Activated CD4-positive, alpha-beta T cell treated with anti-CD3 and anti-CD28 coated beads for 24 hours (primary cell): ENCODE data around the gene TPRA1.
"Not testable (repeated sequence)": the region's sequence is repeated elsewhere in the genome, so short reads cannot be mapped to it uniquely, and the experiment has no call there.

Source experiments
- DNase-seq, 2 donors: peaks; one replicate each; pipeline ENCODE4 v3.0.0-alpha.2; 2020; ENCODE audit warnings: low read depth in 2 of 2

The TPRA1 gene

DNA sequence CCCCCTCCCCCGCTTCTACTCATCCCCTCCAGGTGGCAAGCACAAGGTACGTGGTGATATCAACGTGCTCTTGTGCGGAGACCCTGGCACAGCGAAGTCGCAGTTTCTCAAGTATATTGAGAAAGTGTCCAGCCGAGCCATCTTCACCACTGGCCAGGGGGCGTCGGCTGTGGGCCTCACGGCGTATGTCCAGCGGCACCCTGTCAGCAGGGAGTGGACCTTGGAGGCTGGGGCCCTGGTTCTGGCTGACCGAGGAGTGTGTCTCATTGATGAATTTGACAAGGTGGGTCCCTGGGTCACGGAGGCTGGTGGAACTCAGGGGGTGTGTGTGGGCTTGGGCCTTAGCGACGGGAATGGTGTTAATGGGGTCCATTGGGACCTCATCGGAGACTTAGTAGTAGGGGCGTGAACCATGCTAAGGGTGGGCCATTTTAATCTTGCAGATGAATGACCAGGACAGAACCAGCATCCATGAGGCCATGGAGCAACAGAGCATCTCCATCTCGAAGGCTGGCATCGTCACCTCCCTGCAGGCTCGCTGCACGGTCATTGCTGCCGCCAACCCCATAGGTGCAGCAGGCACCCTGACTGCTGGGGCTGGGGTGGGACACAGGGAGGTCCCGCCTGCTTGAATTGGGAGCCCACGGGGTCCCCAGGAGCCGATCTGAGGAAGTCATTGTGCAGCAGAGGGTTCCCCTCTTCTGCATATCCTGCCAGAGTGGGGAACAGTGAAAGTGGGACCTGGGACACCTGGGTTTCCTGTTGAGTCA is 26.5 kb upstream of the TPRA1 start:
- no peak for DNase-seq

DNA sequence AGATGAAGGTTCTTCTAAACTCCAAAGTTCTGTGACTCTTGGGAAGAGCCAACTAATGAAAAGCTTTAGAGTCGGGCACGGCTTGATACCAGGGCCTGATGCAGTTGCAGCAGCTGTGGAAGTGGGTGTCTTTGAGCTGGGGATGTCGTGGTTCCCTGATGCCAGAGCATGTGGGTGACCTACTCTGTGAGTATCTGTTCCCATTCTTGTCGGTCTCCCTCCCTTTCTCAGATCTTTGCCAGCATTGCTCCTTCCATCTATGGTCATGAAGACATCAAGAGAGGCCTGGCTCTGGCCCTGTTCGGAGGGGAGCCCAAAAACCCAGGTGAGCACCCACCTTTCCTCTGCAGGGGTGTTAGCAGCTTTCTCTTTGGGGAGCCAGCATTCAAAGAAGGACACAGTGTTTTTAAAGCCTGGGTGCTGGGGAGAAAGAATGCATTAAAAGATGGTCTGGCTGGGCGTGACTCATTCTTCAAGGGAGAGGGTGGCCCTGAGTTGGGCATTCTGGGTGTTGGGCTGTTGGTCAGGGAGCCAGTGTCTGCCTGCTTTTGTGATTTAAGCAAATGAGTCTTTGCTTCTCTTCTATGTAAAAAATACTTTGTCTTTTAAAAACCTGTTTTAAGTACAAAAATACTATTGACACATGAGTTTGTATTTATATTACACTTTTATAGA is 25.2 kb upstream of the TPRA1 start:
- no peak for DNase-seq

DNA sequence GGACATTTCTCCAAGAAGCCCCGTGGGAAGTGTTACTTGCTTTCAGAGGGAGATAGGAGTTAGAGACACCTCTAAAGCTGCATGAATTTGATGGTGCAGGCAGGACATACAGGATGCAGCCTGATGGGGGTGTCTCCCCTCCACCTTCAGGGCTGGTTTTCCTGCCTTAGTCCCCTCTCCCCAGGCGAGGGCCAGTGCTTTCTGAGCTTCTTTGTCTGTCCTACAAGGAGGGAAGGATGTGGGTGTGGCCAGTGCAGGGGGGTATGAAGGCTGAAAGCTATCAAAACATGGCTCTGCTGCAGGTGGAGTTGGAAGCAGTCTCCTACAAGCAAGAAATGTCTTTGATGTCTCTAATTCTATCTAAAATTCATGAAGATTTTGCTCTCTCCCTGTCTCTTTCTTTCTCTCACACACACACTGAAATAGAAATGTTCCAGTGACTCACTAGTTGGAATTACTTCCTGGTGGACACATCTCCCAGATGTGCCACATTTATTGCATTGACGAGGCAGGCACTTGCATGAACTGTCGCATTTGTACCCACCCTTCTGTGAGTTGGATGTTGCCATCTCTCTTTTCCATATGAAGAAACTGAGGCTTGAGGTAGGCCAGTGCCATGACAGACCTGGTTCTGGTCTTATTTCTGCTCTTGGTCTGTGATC is 24.5 kb upstream of the TPRA1 start:
- DNase-seq = no peak

DNA sequence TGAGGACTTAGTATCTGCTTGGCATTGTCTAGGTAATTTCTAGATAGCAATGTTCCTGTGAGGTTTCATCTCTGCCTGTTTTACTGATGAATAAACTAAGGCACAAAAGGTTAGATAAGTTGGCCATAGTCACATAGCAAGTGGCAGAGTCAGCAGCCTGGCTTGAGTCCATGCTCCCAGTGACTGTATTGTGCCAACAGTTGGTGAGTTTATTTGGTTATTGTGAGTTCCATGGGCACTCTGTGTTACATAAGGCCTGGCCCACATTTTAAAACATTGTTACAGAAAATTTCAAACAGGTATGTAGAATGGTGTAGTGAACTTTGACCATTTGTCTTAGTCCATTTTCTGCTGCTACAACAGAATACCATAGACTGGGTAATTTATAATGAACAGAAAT is 22.9 kb upstream of the TPRA1 start:
- DNase-seq = no peak

DNA sequence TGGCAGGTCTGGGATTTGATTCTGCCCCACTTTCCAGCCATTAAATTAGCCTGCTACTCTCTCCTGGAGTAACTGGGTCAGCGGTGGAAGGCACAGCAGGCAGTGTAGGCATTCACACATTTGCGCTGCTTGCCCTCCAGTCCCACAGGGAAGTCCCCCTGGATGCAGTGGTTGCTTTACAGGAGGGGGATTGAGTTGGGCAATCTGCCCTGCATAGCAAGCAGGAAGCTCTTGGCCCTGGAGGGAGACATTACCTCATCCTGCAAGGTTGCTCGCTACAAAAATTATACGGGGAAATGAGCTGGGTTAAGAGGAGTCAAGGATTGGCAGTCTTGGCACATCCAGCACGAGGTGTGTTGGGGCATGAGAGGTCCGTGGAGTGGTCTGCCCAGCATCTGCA is 22.4 kb upstream of the TPRA1 start:
- no peak for DNase-seq

DNA sequence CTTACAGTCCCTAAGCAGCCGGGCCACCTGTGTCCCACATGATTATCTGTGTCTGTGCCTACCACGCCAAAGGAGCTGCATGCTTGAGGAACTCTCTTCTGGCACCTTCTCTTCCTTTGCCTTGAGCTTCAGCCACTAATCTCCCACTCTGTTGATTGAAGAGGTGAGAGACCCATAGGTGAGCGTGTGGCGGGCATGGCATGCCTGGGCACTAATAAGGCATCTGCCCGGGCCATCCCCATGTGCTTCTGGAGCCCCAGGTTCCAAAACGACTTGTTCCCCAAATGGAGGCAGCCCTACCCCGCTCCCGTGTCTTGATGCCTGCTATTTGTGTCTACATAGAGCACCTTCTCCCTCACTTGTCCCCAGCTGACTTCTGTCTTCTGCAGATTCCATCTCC is 20.7 kb upstream of the TPRA1 start:
- DNase-seq = no peak

DNA sequence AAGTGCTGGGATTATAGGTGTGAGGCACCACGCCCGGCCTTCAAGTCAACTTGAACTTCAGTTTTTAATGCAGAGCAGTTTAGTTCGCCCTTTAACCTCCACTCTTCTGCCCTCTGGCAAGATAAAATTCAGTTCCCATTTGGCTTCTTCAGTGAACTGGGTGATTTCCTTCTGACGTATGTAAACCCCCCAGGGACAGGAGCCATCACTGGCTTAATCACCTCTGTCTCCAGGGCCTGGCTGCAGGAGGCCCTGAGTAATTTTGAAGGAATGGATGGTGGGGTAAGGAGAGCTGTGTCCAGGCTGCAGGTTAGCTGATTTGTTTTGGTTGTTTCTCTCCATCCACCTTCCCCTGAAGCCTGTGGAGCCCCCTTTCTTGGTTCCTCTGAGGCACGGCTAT is 19.6 kb upstream of the TPRA1 start:
- no peak for DNase-seq

DNA sequence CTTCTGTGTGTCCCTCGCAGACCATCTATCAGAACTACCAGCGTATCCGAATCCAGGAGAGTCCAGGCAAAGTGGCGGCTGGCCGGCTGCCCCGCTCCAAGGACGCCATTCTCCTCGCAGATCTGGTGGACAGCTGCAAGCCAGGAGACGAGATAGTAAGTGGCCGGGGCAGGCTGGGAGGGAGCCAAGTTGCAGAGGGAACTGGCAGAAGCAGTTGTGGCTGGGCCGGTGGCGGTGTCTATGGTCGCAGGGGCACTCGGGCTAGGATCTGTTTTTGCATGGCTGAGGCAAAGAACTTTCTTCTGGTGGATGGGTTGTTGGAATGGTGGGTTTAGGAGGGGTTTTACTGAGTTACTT is 17.8 kb upstream of the TPRA1 start:
- no peak for DNase-seq

DNA sequence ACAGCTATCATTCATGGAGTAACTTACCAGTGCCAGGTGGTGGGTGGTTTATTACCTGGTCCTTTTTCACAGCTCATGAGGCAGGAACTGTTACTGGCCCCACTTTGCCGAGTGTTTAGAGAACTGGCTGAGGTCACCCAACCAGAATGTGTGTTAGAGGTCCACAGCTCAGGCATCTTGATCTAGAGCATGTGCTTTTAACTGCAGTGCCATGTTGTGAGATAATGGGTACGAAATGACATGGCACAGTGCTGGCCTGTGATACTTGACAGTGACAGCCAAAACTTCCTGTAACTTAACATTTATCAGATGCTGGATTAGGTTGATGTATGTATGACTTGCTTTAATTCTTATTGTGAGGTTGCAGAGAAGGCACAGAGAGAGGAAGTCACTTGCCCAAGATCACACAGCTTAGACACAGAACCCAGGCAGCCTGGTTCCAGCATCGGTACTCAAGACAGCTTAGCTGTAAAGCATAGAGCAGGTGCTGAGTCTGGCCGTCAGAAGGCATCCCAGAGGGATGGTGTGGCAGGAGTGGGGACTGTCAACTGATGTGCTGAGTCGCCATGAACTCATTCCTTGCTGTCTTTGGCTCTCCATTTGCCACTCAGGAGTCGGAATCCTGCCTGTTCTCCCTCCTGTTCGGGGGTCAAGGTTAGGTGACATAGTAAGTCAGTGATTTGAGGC is 17.3 kb upstream of the TPRA1 start:
- DNase-seq = no peak

DNA sequence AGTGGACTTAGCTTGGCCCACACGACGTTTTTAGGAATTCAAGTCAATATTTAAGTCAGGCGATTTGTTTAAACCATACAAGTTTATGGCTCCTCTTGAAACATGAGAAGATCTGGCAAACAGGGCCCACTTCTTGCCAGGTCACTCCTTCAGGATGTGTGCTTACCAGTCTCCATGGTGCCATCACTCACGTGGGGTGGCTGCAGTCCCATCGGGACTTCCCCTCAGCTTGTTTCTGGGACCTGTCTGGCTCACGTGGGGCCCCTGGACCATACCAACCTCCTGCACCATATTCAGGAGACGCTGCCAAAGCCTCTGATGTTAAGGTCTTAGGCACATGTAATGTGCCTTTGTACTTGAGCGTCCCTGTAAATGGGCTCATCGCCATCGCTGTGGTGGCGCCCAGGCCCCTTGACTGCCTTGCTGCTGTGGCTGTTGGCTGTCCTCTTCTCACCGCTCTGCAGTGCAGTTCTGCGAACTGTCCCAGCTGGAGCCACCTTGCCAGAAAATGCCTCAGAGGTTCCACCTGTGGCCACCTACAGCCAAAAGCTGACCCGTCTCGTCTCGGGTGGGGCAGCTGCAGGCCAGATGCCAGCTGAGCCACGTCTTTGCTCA is 16.6 kb upstream of the TPRA1 start:
- DNase-seq = no peak

DNA sequence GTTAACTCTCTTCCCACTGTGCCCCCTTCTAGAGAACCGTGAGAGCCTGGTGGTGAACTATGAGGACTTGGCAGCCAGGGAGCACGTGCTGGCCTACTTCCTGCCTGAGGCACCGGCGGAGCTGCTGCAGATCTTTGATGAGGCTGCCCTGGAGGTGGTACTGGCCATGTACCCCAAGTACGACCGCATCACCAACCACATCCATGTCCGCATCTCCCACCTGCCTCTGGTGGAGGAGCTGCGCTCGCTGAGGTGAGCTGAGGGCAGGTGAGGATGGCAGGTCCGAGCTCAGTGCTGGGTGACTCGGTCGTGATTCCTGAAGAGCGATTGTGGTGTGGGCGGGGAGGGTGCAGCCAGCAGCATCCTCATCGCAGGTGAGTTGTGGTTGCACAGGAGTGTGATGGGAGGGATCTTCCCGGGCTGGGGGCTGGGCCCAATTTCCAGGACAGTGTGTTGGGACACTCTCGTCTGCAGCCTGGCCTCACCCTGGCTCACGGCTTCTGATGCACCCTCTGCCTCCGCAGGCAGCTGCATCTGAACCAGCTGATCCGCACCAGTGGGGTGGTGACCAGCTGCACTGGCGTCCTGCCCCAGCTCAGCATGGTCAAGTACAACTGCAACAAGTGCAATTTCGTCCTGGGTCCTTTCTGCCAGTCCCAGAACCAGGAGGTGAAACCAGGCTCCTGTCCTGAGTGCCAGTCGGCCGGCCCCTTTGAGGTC is 15.7 kb upstream of the TPRA1 start:
- DNase-seq = no peak

DNA sequence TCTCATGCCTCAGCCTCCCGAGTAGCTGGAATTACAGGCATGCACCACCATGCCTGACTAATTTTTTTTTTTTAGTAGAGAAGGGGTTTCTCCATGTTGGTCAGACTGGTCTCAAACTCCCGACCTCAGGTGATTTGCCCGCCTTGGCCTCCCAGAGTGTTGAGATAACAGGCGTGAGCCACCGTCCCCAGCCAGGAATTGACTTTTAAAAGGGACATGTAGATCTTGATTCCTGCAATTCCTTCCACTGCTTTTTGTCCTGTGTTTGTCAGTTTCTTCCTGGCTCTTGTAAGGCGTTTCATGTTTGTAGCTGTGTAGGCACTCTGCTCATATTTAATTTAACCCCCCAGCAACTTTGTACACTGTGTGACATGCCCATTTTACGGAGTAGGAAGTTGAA is 15.0 kb upstream of the TPRA1 start:
- DNase-seq = not testable (repeated sequence)

DNA sequence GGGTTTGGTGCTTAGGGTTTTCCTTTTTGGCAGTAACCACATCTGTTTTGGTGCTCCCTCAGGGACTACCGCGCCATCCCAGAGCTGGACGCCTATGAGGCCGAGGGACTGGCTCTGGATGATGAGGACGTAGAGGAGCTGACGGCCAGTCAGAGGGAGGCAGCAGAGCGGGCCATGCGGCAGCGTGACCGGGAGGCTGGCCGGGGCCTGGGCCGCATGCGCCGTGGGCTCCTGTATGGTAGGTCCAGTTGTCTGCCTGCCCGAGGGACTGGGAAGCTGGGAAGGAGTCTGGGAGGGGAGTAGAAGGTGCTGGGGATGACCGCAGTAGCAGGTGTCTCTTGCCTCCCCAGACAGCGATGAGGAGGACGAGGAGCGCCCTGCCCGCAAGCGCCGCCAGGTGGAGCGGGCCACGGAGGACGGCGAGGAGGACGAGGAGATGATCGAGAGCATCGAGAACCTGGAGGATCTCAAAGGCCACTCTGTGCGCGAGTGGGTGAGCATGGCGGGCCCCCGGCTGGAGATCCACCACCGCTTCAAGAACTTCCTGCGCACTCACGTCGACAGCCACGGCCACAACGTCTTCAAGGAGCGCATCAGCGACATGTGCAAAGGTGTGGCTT is 14.1 kb upstream of the TPRA1 start:
- no peak for DNase-seq

DNA sequence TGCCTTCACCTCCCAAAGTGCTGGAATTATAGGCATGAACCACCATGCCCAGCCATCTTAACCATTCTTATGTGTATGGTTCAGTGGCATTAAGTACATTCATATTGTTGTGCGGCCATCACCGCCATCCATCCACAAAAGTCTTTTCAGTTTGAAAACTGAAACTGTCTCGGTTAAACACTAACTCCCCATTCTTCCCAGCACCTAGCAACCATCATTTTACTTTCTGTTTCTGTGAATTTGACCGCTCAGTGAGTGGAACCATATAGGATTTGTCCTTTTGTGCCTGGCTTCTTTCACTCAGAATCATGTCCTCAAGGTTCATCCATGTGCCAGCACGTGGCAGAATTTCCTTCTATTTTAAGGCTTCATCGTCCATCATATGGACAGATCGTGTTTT is 13.5 kb upstream of the TPRA1 start:
- no peak for DNase-seq

DNA sequence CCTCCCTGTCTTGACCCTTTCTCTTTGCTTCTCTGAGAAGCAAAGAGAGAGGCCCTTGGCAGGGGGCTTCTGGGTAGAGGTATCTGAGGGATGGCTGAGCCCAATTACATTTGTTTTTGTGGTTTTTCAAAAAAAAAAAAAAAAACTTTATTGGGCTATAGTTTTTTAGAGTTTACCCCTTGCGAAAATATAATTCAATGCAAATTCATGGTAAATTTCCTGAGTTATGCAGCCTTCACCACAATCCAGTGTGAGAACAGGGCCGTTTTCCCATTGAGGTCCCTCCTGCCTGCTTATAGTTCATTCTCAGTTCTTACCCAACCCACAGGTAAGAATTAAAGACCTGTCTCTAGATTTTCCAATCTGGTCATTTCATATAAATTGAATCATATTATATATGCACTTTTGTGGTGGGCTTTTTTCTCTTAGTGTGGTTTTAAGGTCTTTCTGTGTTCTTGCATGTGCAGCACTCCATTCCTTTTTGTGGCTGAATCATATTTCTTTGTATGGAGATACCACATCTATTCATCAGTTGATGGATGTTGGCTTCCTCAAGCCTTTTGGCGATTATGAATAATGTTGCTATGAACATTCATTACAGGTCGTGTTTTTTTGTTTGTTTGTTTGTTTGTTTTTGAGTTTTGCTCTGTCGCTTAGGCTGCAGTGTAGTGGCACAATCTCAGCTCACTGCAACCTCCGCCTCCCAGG is 10.4 kb upstream of the TPRA1 start:
- no peak for DNase-seq

DNA sequence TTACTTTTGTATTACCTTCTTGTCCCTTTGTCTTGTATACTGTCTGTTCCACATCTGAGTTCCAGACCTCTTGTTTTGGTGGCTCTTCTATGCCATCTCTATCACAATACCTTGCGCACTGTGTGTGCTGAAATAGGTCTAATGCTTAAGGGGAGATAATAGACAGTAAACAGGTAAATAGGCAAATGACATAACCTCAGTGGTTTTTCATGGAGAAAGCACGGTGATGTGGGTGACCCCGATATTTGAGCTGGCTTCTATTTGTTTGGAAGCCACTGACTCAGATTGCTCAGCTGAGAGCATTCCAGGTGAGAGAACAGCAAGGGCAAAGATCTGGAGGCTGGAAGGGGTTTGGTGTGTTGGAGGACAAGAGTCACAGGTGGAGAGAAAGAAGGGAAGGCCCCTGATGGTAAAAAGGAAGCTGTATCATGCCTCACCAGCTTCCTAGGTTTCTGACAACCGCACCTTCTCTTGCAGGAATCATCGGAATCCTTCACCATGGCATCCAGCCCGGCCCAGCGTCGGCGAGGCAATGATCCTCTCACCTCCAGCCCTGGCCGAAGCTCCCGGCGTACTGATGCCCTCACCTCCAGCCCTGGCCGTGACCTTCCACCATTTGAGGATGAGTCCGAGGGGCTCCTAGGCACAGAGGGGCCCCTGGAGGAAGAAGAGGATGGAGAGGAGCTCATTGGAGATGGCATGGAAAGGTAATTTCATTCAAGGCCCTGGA is 8.5 kb upstream of the TPRA1 start:
- no peak for DNase-seq

DNA sequence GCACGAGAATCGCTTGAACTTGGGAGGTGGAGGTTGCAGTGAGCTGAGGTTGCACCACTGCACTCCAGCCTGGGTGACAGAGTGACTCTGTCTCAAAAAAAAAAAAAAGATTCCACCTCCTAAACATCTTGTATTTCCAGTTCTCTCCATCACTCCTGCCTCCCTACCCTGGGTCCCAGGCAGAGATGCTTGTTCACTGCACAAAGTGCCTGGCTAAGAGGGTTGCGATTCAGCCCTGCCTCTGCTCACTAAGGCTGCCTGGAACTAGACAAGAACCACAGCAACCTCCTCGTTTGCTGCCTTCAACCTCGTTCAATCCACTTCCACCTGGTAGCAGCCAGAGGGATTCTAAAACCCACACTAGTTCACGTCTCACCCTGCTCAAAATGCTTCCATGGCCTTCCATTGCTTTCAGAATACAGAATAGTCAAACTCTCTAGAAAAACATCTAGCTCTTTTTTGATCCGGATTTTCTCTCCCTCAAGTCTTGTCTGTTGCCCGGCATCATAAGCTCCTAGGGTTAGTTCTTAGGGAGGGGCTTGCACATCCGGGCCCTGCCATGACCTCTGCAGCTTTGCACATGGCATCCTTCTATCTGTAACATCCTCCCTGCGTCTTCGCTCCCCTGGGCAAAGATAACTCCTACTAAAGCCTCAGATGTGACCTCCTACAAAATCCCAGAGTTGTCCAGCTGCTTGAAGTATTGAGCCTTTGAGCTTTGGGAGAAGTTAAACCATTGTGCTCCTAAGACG is 6.7 kb upstream of the TPRA1 start:
- no peak for DNase-seq

DNA sequence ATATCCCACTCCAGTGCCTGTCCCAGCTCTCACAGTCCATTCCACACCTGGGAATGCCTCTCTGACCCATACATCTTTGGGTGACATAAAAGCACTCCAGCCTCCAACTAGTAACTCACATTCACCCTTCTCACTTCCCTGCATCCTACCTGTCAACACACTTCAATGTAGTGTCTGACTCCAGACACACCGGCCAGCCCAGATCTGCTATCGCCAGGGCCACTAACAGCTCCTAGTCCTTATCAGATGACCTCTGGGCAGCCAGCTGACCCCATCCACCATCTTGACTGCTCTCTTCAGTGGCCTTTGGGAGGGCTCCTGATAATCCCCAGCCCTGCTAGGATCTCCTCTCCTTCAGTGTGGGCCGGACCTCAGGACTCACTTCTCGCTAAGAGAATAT is 4.8 kb upstream of the TPRA1 start:
- DNase-seq = no peak

DNA sequence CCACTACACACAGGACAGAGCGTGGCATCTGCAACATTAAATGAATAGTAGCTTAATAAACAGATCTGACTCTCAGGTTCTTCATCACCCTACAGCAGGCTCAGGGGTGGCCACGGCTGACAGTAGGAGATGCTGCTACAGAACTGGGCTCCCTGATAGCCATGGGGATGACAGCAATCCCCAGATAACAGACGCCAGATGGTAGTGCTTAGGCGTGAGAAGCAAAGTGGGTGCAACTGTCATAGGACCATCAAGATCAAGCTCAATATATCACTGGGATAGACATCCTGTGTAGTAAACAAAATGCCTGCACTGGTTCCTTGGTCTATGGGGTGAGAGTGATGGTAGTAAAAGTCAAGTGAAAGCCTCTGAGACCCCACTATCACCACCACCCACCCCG is 2.6 kb upstream of the TPRA1 start:
- no peak for DNase-seq
